Progenitor cell of endocrine pancreas (in vitro differentiated cells): ENCODE data around the gene KRCC1. TPM values are rescaled to one million over a fixed set of nuclear protein-coding genes. Genes with fewer than 3 reads are reported as not detected.
"Not testable (repeated sequence)": the region's sequence is repeated elsewhere in the genome, so short reads cannot be mapped to it uniquely, and the experiment has no call there.

Source experiments
- DNase-seq: peaks from one replicate; pipeline ENCODE4 v3.0.0; 2021; ENCODE audit warnings: low spot score; ENCODE audit not compliant: unreplicated experiment
- H3K27ac Mint-ChIP-seq: 2 replicates; pipeline ENCODE4 v1.8.0; 2021; ENCODE audit warnings: mild to moderate bottlenecking, moderate library complexity, mixed read lengths
- H3K27me3 Mint-ChIP-seq: 2 replicates; pipeline ENCODE4 v1.8.0; 2021; ENCODE audit warnings: mixed read lengths
- H3K36me3 Mint-ChIP-seq: 2 replicates; pipeline ENCODE4 v1.8.0; 2022; ENCODE audit warnings: mixed read lengths; ENCODE audit not compliant: insufficient read depth
- H3K4me1 Mint-ChIP-seq: 2 replicates; pipeline ENCODE4 v1.8.0; 2021; ENCODE audit warnings: low read depth, mixed read lengths
- H3K4me3 Mint-ChIP-seq: 2 replicates; pipeline ENCODE4 v1.8.0; 2021; ENCODE audit warnings: low read depth, mild to moderate bottlenecking, moderate library complexity, mixed read lengths
- H3K9me3 Mint-ChIP-seq: 2 replicates; pipeline ENCODE4 v1.8.0; 2021; ENCODE audit warnings: low read depth, mixed read lengths
- CTCF ChIP-seq: fragments of 200-600 bp; sonication (generic); IDR thresholded peaks from one replicate; pipeline ENCODE4 v1.5.0; 2021; ENCODE audit warnings: antibody characterized with exemption, mild to moderate bottlenecking; ENCODE audit not compliant: unreplicated experiment
- total RNA-seq: library from RNA; stranded (reverse); gene quantifications from 2 replicates; pipeline ENCODE4 v1.2.1, GENCODE V29; 2021

KRCC1 gene
- total RNA-seq, 1 donor from 2014 or later, result 16.2 TPM

- Mint-ChIP-seq H3K36me3 (no peaks in the 10 kb centered on the region), H3K4me1 (peaks cover 2% of the 10 kb centered on the region), H3K9me3 (no peaks in the 10 kb centered on the region), H3K4me3 (no peak overlapping the region), H3K27me3 (peaks cover 8% of the 10 kb centered on the region), H3K27ac (no peak overlapping the region)
- no peak for TF ChIP-seq CTCF
- no peak for DNase-seq
Observed at GRCh38 chr2:88003074-88003755, 52.4 kb downstream of the KRCC1 start.

GRCh38 chr2:88002359-88002707 is 53.2 kb downstream of the KRCC1 start:
- no peaks in the 10 kb centered on the region for H3K36me3 Mint-ChIP-seq
- no peak for TF ChIP-seq CTCF
- no peak overlapping the region for H3K4me3 Mint-ChIP-seq
- peaks cover 8% of the 10 kb centered on the region for H3K27me3 Mint-ChIP-seq
- H3K9me3 Mint-ChIP-seq, result no peaks in the 10 kb centered on the region
- peaks cover 2% of the 10 kb centered on the region for H3K4me1 Mint-ChIP-seq
- no peak for DNase-seq
- H3K27ac Mint-ChIP-seq, result no peak overlapping the region

GRCh38 chr2:88000474-88000873 is 55.1 kb downstream of the KRCC1 start:
- not testable (repeated sequence) for H3K9me3 Mint-ChIP-seq, H3K27ac Mint-ChIP-seq, H3K4me1 Mint-ChIP-seq, H3K36me3 Mint-ChIP-seq, H3K4me3 Mint-ChIP-seq, DNase-seq, H3K27me3 Mint-ChIP-seq

GRCh38 chr2:87996570-87996969 is 59.0 kb downstream of the KRCC1 start:
- no peaks in the 10 kb centered on the region for H3K36me3 Mint-ChIP-seq
- peaks cover under 1% of the 10 kb centered on the region for H3K4me1 Mint-ChIP-seq
- no peak for TF ChIP-seq CTCF
- no peak for DNase-seq
- no peaks in the 10 kb centered on the region for H3K27me3 Mint-ChIP-seq
- H3K4me3 Mint-ChIP-seq, result no peak overlapping the region
- H3K27ac Mint-ChIP-seq, result no peak overlapping the region
- H3K9me3 Mint-ChIP-seq, result no peaks in the 10 kb centered on the region

GRCh38 chr2:87995756-87996155 is 59.8 kb downstream of the KRCC1 start:
- no peaks in the 10 kb centered on the region for H3K36me3 Mint-ChIP-seq
- TF ChIP-seq CTCF, result no peak
- DNase-seq, result no peak
- H3K27me3 Mint-ChIP-seq, result no peaks in the 10 kb centered on the region
- no peaks in the 10 kb centered on the region for H3K4me1 Mint-ChIP-seq
- H3K27ac Mint-ChIP-seq, result no peak overlapping the region
- H3K4me3 Mint-ChIP-seq, result no peak overlapping the region
- no peaks in the 10 kb centered on the region for H3K9me3 Mint-ChIP-seq

GRCh38 chr2:87994304-87994850 is 61.2 kb downstream of the KRCC1 start:
- H3K4me1 Mint-ChIP-seq, H3K27me3 Mint-ChIP-seq, H3K27ac Mint-ChIP-seq, H3K36me3 Mint-ChIP-seq, DNase-seq, H3K4me3 Mint-ChIP-seq, H3K9me3 Mint-ChIP-seq: not testable (repeated sequence)

- H3K9me3 Mint-ChIP-seq, H3K36me3 Mint-ChIP-seq, H3K27me3 Mint-ChIP-seq, DNase-seq, H3K4me3 Mint-ChIP-seq, H3K27ac Mint-ChIP-seq, H3K4me1 Mint-ChIP-seq: not testable (repeated sequence)
Observed at GRCh38 chr2:87992569-87992968, 63.0 kb downstream of the KRCC1 start.

GRCh38 chr2:87987473-87987872 is 68.1 kb downstream of the KRCC1 start:
- not testable (repeated sequence) for H3K27ac Mint-ChIP-seq

GRCh38 chr2:87985902-87986301 is 69.7 kb downstream of the KRCC1 start:
- H3K36me3 Mint-ChIP-seq, H3K4me3 Mint-ChIP-seq, DNase-seq, H3K4me1 Mint-ChIP-seq, H3K9me3 Mint-ChIP-seq, H3K27ac Mint-ChIP-seq, H3K27me3 Mint-ChIP-seq: not testable (repeated sequence)

More at GRCh38 chr2:87987473-87987872, 68.1 kb downstream of the KRCC1 start:
- H3K9me3 Mint-ChIP-seq, H3K27me3 Mint-ChIP-seq, DNase-seq, H3K4me3 Mint-ChIP-seq, H3K4me1 Mint-ChIP-seq, H3K36me3 Mint-ChIP-seq: not testable (repeated sequence)

- not testable (repeated sequence) for H3K4me1 Mint-ChIP-seq, H3K36me3 Mint-ChIP-seq
Observed at GRCh38 chr2:87981182-87981581, 74.4 kb downstream of the KRCC1 start.

More at GRCh38 chr2:87981182-87981581, 74.4 kb downstream of the KRCC1 start:
- not testable (repeated sequence) for H3K27me3 Mint-ChIP-seq, H3K4me3 Mint-ChIP-seq, H3K9me3 Mint-ChIP-seq, DNase-seq, H3K27ac Mint-ChIP-seq
